Panc1 (cell line): Measurements from ENCODE around the gene ARFRP1. TPM values are rescaled to one million over a fixed set of nuclear protein-coding genes. Genes with fewer than 3 reads are reported as not detected.

ENCODE experiments used
- ATAC-seq: fragments of 200-7000 bp; cut with Tn5 transposase; 2 replicates; pipeline ENCODE4 v1.9.1; 2020; ENCODE audit warnings: mild to moderate bottlenecking, moderate library complexity
- BruUV-seq: library from RNA; stranded (reverse); fragments of 400-500 nt; replicated peaks from 2 replicates; lab custom pipeline; 2021; lab: Mats Ljungman, UMichigan
- CTCF ChIA-PET: fragments of 300-600 bp; sonication (Branson Sonifier 250); formaldehyde crosslinking; loops from one replicate; lab custom pipeline; 2022; ENCODE audit warnings: antibody characterized with exemption; lab: Charles Lee
- POLR2A ChIA-PET: fragments of 300-600 bp; sonication (Branson Sonifier 250); formaldehyde crosslinking; loops from one replicate; lab custom pipeline; 2022; ENCODE audit warnings: antibody characterized with exemption; lab: Charles Lee
- DNase-seq: peaks from one replicate; pipeline ENCODE4 v3.0.0-alpha.2; 2010; ENCODE audit warnings: low read depth, low spot score
- H3K27ac ChIP-seq: 2 replicates; pipeline ENCODE4 v1.5.1; 2011; ENCODE audit warnings: mild to moderate bottlenecking, low read length, inconsistent platforms
- H3K27me3 ChIP-seq: fragments of 200-500 bp; sonication (Bioruptor generic); 2 replicates; pipeline ENCODE4 v1.6.0; 2014; ENCODE audit warnings: low read length, inconsistent platforms; ENCODE audit not compliant: control insufficient read depth, insufficient read depth
- H3K36me3 ChIP-seq: fragments of 200-500 bp; sonication (Bioruptor generic); 2 replicates; pipeline ENCODE4 v1.5.1; 2014; ENCODE audit warnings: inconsistent platforms, mild to moderate bottlenecking, low read length, moderate library complexity; ENCODE audit not compliant: control insufficient read depth, insufficient read depth
- H3K4me1 ChIP-seq: 2 replicates; pipeline ENCODE4 v1.5.1; 2011; ENCODE audit warnings: inconsistent platforms, mild to moderate bottlenecking, low read length, moderate library complexity; ENCODE audit not compliant: control insufficient read depth, insufficient read depth
- H3K4me3 ChIP-seq, 2 experiments: 2 replicates each; pipeline ENCODE4 v1.5.1; 2011 to 2012; ENCODE audit warnings: low read depth in 2 of 2, low read length in 2 of 2, mild to moderate bottlenecking in 2 of 2, inconsistent platforms in 1 of 2, moderate library complexity in 1 of 2
- H3K9me3 ChIP-seq: fragments of 200-500 bp; sonication (Bioruptor generic); 2 replicates; pipeline ENCODE4 v1.5.1; 2014; ENCODE audit warnings: low read depth, mild to moderate bottlenecking, inconsistent platforms, low read length, moderate library complexity; ENCODE audit not compliant: control insufficient read depth, insufficient read depth
- CTCF ChIP-seq: fragments of 450-650 bp; IDR thresholded peaks from 2 replicates; pipeline ENCODE4 v1.5.1; 2017; ENCODE audit warnings: mild to moderate bottlenecking
- POLR2AphosphoS5 ChIP-seq: IDR thresholded peaks from 2 replicates; pipeline ENCODE4 v1.6.1; 2012; ENCODE audit warnings: mild to moderate bottlenecking, low read depth, low read length, moderate library complexity
- REST ChIP-seq, 2 experiments: IDR thresholded peaks; 2 replicates each; pipeline ENCODE4 v1.6.1; 2011 to 2012; ENCODE audit warnings: low read depth in 2 of 2, control low read depth in 1 of 2, low read length in 1 of 2, mild to moderate bottlenecking in 1 of 2, moderate library complexity in 1 of 2; ENCODE audit not compliant: insufficient read depth in 1 of 2
- SIN3A ChIP-seq: IDR thresholded peaks from 2 replicates; pipeline ENCODE4 v1.6.1; 2012; ENCODE audit warnings: low read depth, mild to moderate bottlenecking, low read length, moderate library complexity, borderline replicate concordance; ENCODE audit not compliant: insufficient read depth
- TCF7L2 ChIP-seq: IDR thresholded peaks from 2 replicates; pipeline ENCODE4 v1.6.1; 2011; ENCODE audit warnings: mild to moderate bottlenecking, low read depth, low read length, inconsistent platforms
- in situ Hi-C: cut with HindIII; loops from 2 replicates; pipeline ENCODE4 v1.10.0; 2016; ENCODE audit warnings: low sequenced_read_pairs, low pct_unique_long_range_greater_than_20kb
- intact Hi-C: fragments of 100-400 bp; cut with micrococcal nuclease; formaldehyde crosslinking; loops from one replicate; pipeline ENCODE4 v1.10.0; 2022; ENCODE audit not compliant: unreplicated experiment
- total RNA-seq: library from RNA; stranded (reverse); gene quantifications from one replicate; pipeline ENCODE4 v1.2.1, GENCODE V29; 2021; ENCODE audit not compliant: unreplicated experiment

ARFRP1 gene
- total RNA-seq, 1 experiment from 2014 or later, result 57.9 TPM

- BruUV-seq, result no TSS peak
These were observed 4.3 kb downstream of the ARFRP1 start for GRCh38 chr20:63703471-63703975.

More at GRCh38 chr20:63703471-63703975, 4.3 kb downstream of the ARFRP1 start:
- H3K36me3 ChIP-seq, result peaks cover 9% of the 10 kb centered on the region; the same call in 1 of the 2 replicates
- ATAC-seq, result no peak
- ChIA-PET CTCF (no interaction called here), POLR2A (no interaction called here)
- intact Hi-C loops, result no loop called here
- H3K4me3 ChIP-seq, result no peak overlapping the region
- H3K27ac ChIP-seq, result no peak overlapping the region
- peaks cover 57% of the 10 kb centered on the region for H3K4me1 ChIP-seq
- no peaks in the 10 kb centered on the region for H3K27me3 ChIP-seq
- DNase-seq, result no peak
- in situ Hi-C loops, result no loop called here
- no peaks in the 10 kb centered on the region for H3K9me3 ChIP-seq
- no peak for TF ChIP-seq CTCF
- no peak for TF ChIP-seq SIN3A
- no peak for TF ChIP-seq TCF7L2
- TF ChIP-seq POLR2AphosphoS5, result no peak; the same call in 1 of the 2 replicates
- no peak for TF ChIP-seq REST (IDR thresholded peaks at IDR 0.05; ENCODE audit: insufficient read depth in 1 of 2, low read depth in 2 of 2, low read length in 1 of 2)
